COR-L47 (cell line): Measurements from ENCODE around the gene HHLA2.
"Not testable (repeated sequence)": the region's sequence is repeated elsewhere in the genome, so short reads cannot be mapped to it uniquely, and the experiment has no call there.

Experiments
- DNase-seq: peaks from one replicate; lab custom pipeline; 2025; lab: John Stamatoyannopoulos, UW

HHLA2 gene

DNA sequence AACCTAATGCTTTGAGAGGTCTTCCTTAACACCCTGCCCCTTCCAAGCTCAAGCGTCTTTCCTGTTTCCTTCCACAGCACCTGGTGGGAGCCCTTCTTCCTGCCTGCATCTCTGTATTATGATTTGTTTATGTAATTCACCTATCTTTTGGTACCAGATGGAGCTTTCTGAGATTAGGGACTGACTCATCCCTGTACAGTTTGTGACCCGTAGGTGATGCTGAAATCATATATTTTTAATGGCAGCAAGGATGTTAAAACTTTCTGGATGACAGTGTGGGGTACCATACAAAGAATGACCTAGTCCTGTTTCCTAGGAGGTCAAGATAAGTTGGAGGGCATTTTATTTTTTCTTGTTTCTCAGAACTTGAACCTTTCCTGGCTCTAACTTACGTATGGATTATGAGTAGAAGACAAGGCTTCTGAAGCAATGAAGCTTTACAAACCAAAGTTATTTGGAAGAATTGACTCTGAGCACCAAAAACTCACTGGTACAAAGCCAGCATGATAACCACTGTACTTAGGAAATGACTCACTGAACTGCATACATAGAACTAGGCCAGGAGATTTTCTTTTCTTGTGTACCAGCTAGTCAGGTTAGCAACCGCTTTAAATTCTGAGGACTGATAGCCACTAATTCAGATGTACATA lies 46.6 kb downstream of the HHLA2 start:
- DNase-seq = no peak

DNA sequence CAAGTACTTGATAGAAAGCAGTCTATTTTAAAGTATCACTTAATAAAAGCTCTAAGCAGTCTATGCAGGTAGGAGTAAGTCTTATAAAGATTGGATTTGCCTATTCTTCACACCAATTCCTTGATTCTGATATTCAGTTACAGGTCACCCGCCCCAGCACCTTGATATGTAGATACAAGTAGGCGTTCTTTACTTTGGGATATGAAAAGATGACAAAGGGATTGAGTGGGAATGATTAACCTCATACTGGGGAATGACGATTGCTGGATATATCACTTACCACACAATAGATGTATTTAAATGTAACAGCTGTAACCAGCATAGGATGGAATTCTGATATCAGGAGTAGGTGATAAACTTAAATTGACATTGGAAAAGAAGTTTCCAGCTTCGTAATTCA lies 47.1 kb downstream of the HHLA2 start:
- DNase-seq = no peak

DNA sequence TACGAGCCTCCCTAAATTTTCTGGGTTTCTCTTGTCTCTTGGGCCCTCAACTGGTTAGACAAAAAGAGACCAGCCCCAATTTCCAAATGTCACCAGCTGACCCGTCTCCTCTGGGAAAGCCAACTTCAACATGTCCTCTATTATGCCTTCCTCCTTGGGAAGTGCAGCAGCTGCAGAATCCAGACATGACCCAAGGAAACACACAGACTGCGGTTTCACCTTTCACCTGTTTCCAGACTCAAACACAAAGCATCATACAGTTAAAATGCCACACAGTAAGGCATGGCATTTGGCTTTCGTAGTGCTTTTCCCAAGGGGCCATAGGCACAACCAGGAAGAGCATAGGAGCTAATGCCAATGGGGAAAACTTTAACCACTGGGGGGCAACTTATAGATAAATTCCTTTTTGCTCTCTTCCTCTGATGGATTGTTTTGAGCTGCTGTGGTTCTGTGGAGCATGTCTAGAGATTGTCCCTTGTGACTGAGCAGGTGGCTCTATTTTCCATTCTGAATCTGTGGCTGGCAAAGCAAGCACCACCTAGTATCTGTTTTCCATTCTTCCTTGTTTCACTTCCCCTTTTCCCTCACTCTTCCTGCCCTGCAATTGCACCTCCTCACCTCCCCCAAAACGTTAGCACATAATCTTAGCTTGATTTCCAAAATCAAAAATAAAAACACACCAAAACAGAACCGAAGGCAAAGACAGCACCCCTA lies 49.3 kb downstream of the HHLA2 start:
- DNase-seq = no peak

DNA sequence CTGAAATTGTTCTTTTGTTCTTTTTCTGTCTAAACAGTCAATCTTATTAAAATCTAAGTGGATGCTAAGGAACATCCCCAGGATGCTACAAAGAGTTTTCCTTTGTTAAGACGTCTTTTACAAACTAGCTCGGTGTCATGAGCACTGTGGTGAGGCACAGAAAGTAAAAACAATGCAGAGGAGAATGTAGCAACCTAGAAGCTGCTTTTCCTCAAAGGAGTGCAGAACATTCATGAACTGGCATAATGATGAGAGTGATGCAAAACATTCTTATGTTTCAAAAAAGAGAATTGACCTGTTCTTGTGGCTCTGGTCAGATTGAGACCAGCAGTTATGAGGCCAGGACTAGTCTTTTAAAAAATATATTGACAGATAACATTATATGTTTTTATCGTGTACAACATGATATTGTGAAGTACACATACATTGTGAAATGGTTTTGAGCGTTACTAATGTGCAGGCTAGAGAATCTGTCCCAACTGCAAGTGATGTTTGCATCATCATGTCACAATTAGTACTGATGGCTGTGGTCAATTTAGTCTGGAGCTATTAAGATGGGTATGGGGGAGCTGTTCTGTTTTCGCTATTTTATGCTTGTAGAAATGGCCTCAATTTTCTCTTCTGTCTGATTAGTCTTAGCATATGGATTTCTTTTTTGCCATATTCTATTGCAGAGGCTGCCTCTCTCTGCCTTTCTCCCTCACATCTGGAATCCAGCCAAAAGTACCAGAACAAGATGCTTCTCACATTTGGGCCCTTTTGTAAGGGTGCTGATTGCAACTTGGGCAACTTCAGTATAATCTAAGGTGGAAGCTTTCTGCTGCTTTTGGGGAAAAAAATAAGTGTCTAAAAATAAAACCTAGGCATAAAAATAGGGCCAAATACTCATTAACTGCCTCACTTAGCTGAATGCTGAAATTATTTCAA lies 50.2 kb downstream of the HHLA2 start:
- no peak for DNase-seq

DNA sequence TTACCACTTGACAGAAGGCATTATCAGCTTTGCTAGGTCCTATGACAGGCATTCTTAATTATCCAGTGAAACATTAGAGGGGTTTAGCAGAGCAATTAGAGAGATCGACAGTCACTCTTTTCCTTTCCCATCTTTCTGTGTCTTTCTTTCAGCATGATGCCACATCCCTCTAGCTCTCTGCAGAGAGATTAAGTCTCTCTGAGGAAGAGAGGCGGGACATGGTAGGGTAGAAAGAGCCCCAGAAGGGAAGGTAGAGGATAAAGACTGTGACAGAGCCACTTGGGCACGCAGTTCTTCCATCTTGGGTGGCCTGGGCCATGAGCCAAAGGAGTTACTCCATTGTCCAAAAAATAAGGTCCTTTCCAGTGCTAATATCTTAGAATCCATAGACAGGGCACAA lies 55.8 kb downstream of the HHLA2 start:
- DNase-seq = no peak

DNA sequence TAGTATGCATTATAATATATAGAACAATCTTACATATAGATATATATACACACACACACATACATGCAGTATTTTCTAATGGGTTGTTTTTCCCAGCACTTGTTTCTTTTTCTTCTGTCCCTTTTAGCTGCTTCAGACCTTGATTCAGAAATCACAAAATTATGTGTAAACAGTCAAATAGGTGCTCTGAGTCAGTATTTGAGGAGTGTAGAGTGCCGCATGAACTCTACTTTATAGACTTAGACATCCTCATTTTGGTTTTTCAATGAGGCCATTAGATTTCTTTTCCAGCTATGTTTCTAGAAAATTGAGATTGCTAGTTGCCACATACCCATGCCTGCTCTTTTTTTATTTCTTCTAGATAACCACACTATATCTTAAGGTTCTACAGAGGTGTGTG lies 58.2 kb downstream of the HHLA2 start:
- DNase-seq = no peak

DNA sequence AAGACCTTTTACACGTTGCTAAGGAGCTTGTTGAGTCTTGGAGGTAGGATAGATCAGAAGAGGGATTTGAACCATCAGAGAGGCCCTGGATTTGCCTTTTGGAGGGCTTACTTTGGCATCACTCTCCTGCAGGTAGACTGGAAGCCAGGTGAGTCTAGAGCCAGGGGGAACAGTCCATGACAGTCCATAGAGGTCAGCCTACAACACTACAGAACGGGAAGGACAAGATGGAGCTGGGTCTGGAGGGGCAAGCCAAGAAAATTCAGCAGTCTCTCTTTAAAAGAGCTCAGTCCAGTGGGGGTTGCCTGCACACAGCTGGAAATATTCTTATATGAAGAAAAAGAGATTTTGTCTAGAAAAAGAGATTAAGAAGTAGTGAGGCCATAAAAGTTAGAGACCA lies 60.7 kb downstream of the HHLA2 start:
- DNase-seq = no peak

DNA sequence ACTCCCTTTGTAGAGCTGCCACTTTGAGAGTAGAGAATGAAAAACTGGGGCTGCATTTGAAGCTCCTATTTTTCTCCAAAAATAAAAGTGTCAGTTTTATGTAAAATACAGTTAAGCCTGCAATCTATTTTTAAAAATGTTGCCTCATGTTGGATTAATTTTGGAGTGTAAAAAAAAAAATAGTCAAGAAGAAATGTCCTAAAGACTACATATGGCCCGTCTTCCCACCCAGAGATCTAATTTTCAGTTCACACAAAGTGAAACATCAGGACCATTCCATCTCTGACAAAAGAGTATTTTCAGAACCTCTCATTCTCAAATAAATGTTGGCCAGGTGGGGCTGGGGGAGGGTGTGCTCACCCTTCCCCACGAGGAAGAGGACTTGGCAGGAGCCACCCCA lies 62.7 kb downstream of the HHLA2 start:
- DNase-seq = no peak

DNA sequence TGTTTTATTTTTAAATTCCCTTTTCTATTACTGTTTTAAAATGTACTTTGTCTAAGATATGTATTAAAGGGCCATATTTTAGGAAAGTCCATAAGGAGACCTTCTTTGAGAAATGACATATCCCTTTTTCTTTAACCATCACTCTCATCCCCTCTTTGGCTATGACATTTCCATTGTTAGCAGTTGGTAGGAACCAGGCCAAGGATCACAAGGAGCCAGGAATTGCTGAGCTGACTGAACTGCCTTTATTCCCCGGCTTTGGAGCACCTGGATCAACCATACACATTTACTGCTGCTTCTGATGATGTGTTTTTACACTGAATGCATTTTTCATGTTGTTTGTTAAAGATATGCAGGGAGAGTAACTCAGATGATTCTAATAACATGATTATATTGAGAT lies 79.7 kb downstream of the HHLA2 start:
- no peak for DNase-seq

DNA sequence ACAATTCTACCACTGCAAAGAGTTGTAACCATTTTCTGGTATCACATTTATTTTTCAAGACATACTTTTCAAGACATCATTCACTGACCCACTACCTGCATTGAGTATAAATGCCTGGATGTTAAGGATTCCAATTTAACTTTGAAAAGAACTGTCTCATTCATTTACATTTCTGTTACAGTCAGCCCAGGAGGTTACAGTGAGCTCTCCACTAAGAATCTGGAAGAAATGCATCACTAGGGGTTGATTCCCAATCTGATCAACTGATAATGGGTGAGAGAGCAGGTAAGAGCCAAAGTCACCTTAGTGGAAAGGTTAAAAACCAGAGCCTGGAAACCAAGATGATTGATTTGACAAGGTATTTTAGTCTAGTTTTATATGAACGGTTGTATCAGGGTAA lies 81.0 kb downstream of the HHLA2 start:
- DNase-seq = no peak

DNA sequence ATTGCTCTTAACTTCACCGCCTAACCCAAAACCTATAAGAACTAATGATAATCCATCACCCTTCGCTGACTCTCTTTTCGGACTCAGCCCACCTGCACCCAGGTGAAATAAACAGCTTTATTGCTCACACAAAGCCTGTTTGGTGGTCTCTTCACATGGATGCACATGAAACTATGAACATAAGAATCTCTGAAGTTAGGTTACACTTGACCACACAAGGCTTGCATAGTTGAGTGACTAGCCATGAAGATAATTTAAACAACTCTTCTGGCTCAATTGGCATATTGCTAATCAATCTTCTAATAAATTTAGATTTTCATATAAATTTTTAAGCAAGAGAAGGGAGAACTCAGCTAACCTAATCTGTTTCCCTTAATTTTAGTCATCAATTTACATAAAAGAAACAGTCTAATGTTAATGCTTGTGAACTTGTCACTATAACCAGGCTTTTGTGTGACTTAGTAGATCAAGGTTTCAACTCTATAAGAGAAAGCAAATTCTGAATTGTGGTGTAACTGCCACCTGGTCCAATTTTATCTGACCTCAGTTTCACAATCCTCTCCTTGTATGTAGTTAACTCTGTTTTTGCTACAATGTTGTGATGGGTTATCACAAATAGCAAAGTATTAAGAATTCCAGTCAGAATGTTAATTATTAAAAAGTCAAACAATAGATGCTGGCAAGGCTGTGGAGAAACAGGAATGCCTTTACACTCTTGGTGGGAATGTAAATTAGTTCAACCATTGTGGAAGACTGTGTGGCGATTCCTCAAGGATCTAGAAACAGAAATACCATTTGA lies 82.0 kb downstream of the HHLA2 start:
- DNase-seq = no peak

DNA sequence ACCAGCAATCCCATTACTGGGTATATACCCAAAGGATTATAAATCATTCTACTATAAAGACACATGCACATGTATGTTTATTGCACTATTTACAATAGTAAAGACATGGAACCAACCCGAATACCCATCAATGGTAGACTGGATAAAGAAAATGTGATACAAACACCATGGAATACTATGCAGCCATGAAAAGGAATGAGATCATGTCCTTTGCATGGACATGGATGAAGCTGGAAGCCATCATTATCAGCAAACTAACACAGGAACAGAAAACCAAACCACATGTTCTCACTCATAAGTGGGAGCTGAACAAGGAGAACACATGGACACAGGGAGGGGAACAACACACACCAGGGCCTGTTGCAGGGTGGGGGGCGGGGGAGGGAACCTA lies 82.6 kb downstream of the HHLA2 start:
- not testable (repeated sequence) for DNase-seq

DNA sequence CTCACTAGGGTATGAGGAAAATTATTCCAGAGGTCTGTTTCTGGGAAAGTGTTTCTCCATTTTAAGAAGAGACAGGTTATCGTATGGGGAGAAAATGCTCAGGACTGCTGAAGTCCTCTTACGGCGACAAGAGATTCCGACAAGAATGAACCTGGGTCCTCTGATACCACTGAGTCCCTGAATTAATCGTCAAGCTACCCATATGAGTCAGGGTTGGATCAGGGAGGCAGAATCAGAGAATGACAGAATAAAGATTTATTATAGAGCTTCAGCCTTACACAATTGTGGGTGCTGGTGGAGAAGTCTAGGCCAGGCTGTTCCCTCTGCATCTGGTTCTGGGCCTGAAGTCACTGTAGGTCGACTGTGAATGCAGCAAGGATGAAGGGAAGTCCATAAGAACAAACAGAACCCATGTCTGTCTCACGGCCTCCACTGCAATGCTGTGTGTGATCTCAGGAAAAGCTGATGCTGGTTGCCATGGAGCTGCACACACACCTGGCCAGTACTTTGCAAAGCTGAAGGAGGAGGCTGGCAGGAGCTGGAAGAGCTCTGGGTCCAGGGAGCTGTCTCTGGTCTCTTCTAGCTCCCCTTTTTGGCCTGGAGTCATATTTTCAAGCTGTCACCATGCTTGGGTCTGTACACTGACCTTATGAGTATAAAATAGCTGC lies 83.9 kb downstream of the HHLA2 start:
- DNase-seq = no peak

DNA sequence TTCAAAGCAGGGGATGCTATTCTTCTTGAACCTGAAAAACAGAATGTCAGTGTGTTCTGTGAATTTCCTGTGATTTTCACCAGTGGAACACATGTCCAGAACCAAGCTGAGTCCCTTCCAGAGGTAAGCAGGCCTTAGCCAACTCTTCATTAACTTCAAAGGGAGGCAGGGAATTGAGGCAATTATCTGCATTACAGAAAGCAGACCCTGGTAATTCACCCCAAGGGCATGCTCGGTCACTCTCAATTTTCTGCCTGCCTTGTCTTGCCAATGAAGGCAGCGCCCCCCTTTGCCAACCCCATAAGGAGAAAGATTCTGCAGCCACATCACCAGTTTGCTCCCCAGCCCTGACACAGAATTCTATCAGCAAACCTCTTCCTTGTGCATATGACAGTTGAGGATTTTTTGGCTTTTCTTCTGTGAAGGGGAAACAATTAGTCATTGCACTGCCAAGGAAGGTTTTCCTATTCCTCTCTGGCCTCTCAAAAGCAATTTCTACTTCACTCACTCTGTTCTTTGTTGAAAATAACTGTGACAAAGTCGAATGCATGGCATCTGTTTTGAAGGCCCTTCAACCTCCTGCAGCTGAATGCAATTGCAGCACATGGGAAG lies 85.3 kb downstream of the HHLA2 start:
- DNase-seq = no peak

DNA sequence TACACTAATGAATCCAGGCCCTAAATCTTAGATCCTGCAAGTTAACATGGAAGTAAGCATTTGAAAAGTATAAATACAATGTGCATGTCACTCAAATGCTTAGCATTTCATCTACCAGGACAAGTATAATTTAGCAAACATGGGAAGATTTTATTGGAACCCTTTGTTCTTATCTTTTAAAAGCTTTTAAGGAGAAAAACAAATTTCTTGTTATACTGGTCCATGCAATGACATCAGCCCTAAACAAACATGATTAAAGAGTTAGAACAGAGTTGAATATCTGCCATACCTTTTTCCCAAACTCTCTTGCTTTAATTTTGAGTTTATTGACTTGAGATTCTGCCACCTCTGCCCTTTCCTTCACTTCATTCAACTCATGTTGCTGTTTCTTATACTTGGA lies 87.0 kb downstream of the HHLA2 start:
- DNase-seq = no peak

DNA sequence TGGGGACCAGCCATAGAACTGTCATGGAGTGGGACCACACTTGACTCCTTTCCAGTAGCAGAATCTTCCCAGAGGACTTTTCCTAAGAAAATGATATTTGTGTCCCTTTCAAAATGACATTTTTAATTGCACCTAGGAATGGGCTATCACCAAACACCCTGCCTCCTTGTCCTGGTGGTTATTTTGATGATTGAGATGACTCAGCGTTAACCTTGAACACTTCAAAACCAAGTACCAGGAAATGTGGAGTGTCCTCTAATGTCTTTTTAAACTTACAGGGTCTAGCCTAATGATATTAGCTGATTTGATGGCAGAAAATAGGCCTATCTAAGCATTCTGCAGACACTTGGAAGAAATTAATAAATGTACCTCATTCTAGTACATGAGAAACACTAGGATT lies 90.7 kb downstream of the HHLA2 start:
- no peak for DNase-seq

DNA sequence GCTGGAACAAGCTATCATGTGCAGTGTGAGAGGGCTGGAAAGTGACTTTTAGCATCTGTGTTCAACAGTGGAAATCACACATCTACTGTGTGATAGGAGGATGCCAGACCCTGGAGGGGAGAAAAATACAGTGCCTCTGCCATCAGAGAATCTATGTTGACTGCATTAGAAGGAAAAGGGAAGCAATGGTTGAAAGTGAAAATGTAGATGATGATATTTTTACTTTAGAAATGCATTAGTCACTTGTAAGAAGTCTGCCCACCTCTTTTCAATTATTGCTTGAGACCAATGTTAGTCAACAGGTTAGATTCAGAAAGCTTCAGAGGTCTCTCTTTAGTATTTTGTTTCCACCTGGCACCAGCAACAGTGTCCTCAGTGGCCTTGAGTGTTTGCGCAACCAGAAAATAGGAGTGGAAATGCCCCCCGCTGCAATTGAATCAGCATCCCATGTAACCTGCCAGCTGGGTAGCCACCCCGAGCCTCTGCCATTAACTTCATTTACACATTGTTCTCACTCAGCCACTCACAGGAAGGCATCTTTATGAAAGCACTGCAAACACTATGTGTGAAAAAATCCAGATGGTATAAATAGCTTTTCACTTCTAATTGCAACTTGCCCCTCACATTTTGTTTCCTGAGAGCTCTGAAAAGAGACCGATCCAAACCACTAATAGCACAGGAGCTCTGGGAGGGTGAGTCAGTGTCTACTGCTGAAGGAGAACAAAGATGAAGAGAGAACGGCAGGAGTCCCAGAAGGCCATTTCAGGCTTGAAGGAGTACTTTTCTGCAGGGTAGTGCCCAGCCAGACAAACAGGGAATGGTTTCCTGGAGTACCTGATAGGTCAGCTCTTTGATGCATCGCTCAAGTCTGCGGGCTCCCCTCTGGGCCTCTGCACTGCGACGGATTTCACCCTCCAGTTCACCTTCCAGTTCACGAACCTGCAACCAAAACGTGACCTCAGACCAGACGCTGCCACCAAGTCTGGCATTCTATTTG lies 92.1 kb downstream of the HHLA2 start:
- DNase-seq = peak; percentile 89

DNA sequence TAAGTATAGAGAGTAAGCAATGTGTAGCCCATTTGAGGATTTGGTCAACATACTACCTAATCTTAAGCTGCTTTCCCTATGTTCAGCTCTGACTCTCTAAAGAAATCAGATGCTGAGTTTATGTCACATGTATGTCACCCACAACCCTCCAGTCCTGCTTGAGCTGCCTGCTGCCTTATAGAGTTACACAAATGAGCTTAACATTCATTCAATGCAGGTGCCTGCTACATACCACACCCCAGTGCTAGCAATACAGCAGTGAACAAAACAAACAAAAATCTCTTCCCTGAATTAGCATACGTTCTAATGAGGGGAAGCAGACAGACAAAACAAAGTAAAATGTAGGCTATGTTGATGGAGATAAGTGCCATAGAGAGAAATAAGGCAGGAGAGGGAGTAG lies 93.0 kb downstream of the HHLA2 start:
- DNase-seq = peak; percentile 34

DNA sequence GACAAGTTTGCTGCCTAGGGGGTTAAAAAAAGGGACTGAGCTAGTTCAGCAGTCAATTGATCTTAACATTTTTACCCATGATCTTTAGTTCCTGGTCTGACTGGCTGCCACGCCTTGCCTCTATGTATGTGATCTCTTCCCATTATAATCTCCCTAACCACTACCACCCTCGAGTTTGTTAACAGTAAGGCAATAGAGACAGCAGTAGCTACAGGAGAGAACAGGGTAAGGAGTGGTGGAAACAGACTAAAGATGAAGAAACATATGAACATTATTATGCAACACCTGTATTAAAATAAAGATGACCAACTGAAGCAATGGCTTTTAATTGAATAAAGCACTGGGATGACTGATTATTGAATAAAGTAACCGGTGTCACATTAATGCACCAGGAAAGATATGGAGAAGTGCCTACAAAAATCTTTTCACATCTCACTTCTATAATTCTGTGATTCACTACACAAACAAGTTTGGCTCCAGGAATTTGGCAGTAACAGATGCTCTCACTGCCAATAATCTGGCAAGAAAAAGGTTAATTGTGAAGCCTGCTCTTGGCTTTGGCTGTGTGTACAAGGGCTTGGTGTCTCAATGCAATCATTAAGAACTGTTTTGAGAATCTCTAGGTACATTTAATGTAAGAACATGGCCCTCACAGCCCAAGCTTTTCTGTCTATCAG lies 95.7 kb downstream of the HHLA2 start:
- no peak for DNase-seq
